Caco-2 (cell line): Measurements from ENCODE around the gene CD27. TPM values are rescaled to one million over a fixed set of nuclear protein-coding genes. Genes with fewer than 3 reads are reported as not detected.

Experiments
- BruUV-seq: library from RNA; stranded (reverse); fragments of 400-500 nt; replicated peaks from 2 replicates; lab custom pipeline; 2021; lab: Mats Ljungman, UMichigan
- CTCF ChIA-PET: fragments of 300-600 bp; sonication (Branson Sonifier 250); formaldehyde crosslinking; loops from one replicate; lab custom pipeline; 2022; ENCODE audit warnings: antibody characterized with exemption; lab: Charles Lee
- POLR2A ChIA-PET: fragments of 300-600 bp; sonication (Branson Sonifier 250); formaldehyde crosslinking; loops from one replicate; lab custom pipeline; 2022; ENCODE audit warnings: antibody characterized with exemption; lab: Charles Lee
- DNase-seq, 2 experiments: peaks; one replicate each; pipeline versions ENCODE4 v3.0.0 to v3.0.0-alpha.2; 2020 to 2022
- H3K27me3 ChIP-seq: replicated peaks from 2 replicates; pipeline ENCODE4 v1.6.0; 2011; ENCODE audit warnings: low read length; ENCODE audit not compliant: control insufficient read depth, insufficient read depth
- H3K36me3 ChIP-seq: 2 replicates; pipeline ENCODE4 v1.5.1; 2011; ENCODE audit warnings: low read length; ENCODE audit not compliant: control insufficient read depth, insufficient read depth
- H3K4me1 ChIP-seq: fragments of 250-450 bp; sonication (Bioruptor Pico); 2 replicates; pipeline ENCODE4 v1.5.1; 2020; ENCODE audit warnings: mild to moderate bottlenecking
- H3K4me3 ChIP-seq: 2 replicates; pipeline ENCODE4 v1.5.1; 2011; ENCODE audit warnings: low read depth, mild to moderate bottlenecking, control low read depth, low read length
- H3K9me3 ChIP-seq: fragments of 250-450 bp; sonication (Bioruptor Pico); 2 replicates; pipeline ENCODE4 v1.5.1; 2020; ENCODE audit warnings: mild to moderate bottlenecking, moderate library complexity
- H3K27ac Mint-ChIP-seq: one replicate; pipeline ENCODE4 v1.8.0; 2022; ENCODE audit warnings: mixed read lengths; ENCODE audit not compliant: unreplicated experiment
- H3K27me3 Mint-ChIP-seq: one replicate; pipeline ENCODE4 v1.8.0; 2022; ENCODE audit warnings: mixed read lengths; ENCODE audit not compliant: insufficient read depth, unreplicated experiment
- H3K36me3 Mint-ChIP-seq: one replicate; pipeline ENCODE4 v1.8.0; 2022; ENCODE audit warnings: mild to moderate bottlenecking, mixed read lengths; ENCODE audit not compliant: insufficient read depth, unreplicated experiment
- H3K4me1 Mint-ChIP-seq: one replicate; pipeline ENCODE4 v1.8.0; 2022; ENCODE audit warnings: low read depth, mixed read lengths; ENCODE audit not compliant: unreplicated experiment
- H3K4me3 Mint-ChIP-seq: one replicate; pipeline ENCODE4 v1.8.0; 2022; ENCODE audit warnings: mild to moderate bottlenecking, moderate library complexity, mixed read lengths; ENCODE audit not compliant: unreplicated experiment
- H3K9me3 Mint-ChIP-seq: one replicate; pipeline ENCODE4 v1.8.0; 2022; ENCODE audit warnings: mixed read lengths; ENCODE audit not compliant: unreplicated experiment
- intact Hi-C: fragments of 100-400 bp; cut with micrococcal nuclease; formaldehyde crosslinking; loops from one replicate; pipeline ENCODE4 v1.10.0; 2022; ENCODE audit not compliant: unreplicated experiment
- total RNA-seq: library from RNA; stranded (reverse); gene quantifications from 2 replicates; pipeline ENCODE4 v1.2.3, GENCODE V29; 2022
- TF ChIP-seq, protein P1 (sequence below), 2 experiments: fragments of 200-600 bp in 1 of 2; IDR thresholded peaks; 1 replicate in 1 of 2; 2 replicates in 1 of 2; pipeline versions ENCODE4 v1.5.1 to v1.8.0; 2011 to 2022; ENCODE audit warnings: antibody characterized with exemption in 1 of 2, control low read depth in 1 of 2, inconsistent platforms in 1 of 2, low read depth in 1 of 2, low read length in 1 of 2, mild to moderate bottlenecking in 1 of 2, moderate library complexity in 1 of 2; ENCODE audit not compliant: insufficient read depth in 1 of 2, severe bottlenecking in 1 of 2, unreplicated experiment in 1 of 2

The CD27 gene
- total RNA-seq, 1 experiment from 2014 or later = not detected

DNA sequence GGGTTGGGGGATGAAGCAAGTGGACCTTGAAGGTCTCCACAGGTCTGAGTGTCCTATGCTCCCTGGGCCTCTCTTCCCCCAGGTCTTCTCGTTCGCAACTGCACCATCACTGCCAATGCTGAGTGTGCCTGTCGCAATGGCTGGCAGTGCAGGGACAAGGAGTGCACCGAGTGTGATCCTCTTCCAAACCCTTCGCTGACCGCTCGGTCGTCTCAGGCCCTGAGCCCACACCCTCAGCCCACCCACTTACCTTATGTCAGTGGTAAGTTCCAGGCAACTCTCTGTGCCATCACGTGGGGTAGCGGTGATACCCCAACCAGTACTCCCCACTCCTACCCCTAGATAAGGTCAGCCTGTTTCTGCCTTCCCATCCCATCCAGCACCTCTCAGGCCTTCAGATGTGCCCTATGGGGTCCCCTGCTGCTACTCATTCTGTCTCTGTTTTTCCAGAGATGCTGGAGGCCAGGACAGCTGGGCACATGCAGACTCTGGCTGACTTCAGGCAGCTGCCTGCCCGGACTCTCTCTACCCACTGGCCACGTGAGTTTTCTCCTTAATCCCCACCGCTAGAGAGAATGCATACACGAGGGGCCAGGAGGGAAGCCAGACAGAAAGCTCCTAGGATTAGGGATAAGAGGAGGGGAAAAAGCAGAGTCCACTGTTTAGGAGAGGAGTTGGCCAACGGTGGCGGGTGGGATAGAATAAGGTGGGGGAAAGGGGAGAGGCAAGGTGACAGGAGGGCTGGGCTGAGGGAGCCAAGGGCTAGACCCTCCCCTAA, 5.5 kb downstream of the CD27 start:
- Mint-ChIP-seq H3K9me3 (no peaks in the 10 kb centered on the region), H3K4me3 (peak overlapping the region; percentile 79), H3K36me3 (peaks cover 10% of the 10 kb centered on the region), H3K27ac (peak overlapping the region; percentile 93), H3K27me3 (no peaks in the 10 kb centered on the region), H3K4me1 (peaks cover 4% of the 10 kb centered on the region)
- Histone ChIP-seq H3K4me3 (peak overlapping the region; percentile 82), H3K27me3 (no peaks in the 10 kb centered on the region), H3K36me3 (no peaks in the 10 kb centered on the region), H3K9me3 (no peaks in the 10 kb centered on the region), H3K4me1 (peaks cover 9% of the 10 kb centered on the region; the same call in 1 of the 2 replicates)
- TF ChIP-seq, protein P1, sequence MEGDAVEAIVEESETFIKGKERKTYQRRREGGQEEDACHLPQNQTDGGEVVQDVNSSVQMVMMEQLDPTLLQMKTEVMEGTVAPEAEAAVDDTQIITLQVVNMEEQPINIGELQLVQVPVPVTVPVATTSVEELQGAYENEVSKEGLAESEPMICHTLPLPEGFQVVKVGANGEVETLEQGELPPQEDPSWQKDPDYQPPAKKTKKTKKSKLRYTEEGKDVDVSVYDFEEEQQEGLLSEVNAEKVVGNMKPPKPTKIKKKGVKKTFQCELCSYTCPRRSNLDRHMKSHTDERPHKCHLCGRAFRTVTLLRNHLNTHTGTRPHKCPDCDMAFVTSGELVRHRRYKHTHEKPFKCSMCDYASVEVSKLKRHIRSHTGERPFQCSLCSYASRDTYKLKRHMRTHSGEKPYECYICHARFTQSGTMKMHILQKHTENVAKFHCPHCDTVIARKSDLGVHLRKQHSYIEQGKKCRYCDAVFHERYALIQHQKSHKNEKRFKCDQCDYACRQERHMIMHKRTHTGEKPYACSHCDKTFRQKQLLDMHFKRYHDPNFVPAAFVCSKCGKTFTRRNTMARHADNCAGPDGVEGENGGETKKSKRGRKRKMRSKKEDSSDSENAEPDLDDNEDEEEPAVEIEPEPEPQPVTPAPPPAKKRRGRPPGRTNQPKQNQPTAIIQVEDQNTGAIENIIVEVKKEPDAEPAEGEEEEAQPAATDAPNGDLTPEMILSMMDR (IDR thresholded peaks at IDR 0.05; ENCODE audit: insufficient read depth in 1 of 2, low read depth in 1 of 2, low read length in 1 of 2, severe bottlenecking in 1 of 2, unreplicated experiment in 1 of 2) = no peak
- ChIA-PET POLR2A (interaction anchor here (3.1 kb wide), 1 partner anchor 20 kb away, joined by 16 read pairs; the partner anchor contains the start of gene VAMP1), CTCF (interaction anchor here (1.2 to 3.4 kb wide), 3 partner anchors 15 to 114 kb away, joined by 3 to 17 read pairs (median 12); no protein-coding TSS in a partner anchor)
- DNase-seq = peak in 1 of 2 experiments; percentile 28
- TSS peak; percentile 36 for BruUV-seq
- intact Hi-C loops = no loop called here

DNA sequence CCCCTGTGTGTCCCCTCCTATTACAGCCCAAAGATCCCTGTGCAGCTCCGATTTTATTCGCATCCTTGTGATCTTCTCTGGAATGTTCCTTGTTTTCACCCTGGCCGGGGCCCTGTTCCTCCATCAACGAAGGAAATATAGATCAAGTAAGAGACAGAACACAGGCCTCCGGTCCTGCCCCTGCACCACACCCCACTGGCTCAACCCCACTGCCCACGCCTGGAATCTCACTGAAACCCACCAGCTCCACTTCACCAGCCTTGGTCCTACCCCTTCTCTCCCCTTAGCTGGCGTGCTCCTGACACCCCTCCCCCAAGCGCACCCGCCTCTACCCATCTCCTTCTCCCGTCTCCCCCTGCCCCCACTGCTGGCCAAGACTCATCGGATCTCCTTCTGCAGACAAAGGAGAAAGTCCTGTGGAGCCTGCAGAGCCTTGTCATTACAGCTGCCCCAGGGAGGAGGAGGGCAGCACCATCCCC, 6.2 kb downstream of the CD27 start:
- Histone ChIP-seq H3K4me1 (peaks cover 9% of the 10 kb centered on the region; the same call in 1 of the 2 replicates), H3K4me3 (peak overlapping the region; percentile 82), H3K36me3 (no peaks in the 10 kb centered on the region), H3K27me3 (no peaks in the 10 kb centered on the region), H3K9me3 (no peaks in the 10 kb centered on the region)
- POLR2A ChIA-PET = interaction anchor here (0.7 to 3.1 kb wide), 6 partner anchors 9 to 128 kb away, joined by 3 to 16 read pairs (median 6); partner anchors contain the start of gene VAMP1
- no peaks in the 10 kb centered on the region for H3K9me3 Mint-ChIP-seq
- peaks cover 4% of the 10 kb centered on the region for H3K4me1 Mint-ChIP-seq
- no peaks in the 10 kb centered on the region for H3K27me3 Mint-ChIP-seq
- H3K27ac Mint-ChIP-seq = peak overlapping the region; percentile 93
- CTCF ChIA-PET = interaction anchor here (0.9 to 3.4 kb wide), 6 partner anchors 15 to 114 kb away, joined by 3 to 17 read pairs (median 6); partner anchors contain the start of genes LTBR and VAMP1
- DNase-seq = peak in 1 of 2 experiments; percentile 45
- no TSS peak for BruUV-seq
- peaks cover 10% of the 10 kb centered on the region for H3K36me3 Mint-ChIP-seq
- intact Hi-C loops = loop anchor here (1.0 kb wide), 1 partner anchor 80 kb away; no protein-coding TSS in a partner anchor
- peak overlapping the region; percentile 79 for H3K4me3 Mint-ChIP-seq
- TF ChIP-seq, protein P1 (IDR thresholded peaks at IDR 0.05; ENCODE audit: insufficient read depth in 1 of 2, low read depth in 1 of 2, low read length in 1 of 2, severe bottlenecking in 1 of 2, unreplicated experiment in 1 of 2) = no peak
